B cell (primary cell): ENCODE results near the gene DRAXIN.

Experiments used
- EZH2 ChIP-seq: IDR thresholded peaks from 2 replicates; pipeline ENCODE4 v1.6.1; 2012; ENCODE audit warnings: borderline replicate concordance, low read depth, mild to moderate bottlenecking, moderate library complexity, low read length; ENCODE audit not compliant: insufficient read depth, poor library complexity, severe bottlenecking
- TF ChIP-seq, protein P1 (sequence below): fragments of 200-600 bp; IDR thresholded peaks from one replicate; pipeline ENCODE4 v1.8.0; 2022; ENCODE audit warnings: antibody characterized with exemption, mild to moderate bottlenecking

DNA sequence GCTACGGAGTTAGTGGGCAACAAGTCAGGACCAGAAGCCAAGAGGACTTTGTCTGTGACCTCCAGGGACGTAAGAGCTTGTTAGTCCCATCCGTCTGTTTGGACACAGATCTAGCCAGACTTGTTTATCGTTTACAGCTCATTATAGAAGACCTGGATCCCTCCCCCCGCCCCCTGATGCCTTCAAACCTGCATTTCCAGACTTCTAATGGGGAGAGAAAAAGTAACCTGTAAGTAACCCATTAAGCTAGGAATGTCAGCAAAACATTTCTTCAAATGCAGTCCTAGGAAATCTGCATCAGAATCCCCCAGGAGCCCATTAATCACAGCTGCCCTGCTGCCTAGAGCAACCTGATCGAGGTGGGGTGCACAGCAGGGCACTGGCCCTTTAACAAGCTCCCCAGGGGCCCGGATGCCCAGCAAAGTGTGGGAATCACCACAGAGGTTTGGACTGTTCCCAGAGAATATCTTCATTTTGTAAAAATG is 9.2 kb upstream of the DRAXIN start:
- no peak for TF ChIP-seq EZH2
- TF ChIP-seq, protein P1, sequence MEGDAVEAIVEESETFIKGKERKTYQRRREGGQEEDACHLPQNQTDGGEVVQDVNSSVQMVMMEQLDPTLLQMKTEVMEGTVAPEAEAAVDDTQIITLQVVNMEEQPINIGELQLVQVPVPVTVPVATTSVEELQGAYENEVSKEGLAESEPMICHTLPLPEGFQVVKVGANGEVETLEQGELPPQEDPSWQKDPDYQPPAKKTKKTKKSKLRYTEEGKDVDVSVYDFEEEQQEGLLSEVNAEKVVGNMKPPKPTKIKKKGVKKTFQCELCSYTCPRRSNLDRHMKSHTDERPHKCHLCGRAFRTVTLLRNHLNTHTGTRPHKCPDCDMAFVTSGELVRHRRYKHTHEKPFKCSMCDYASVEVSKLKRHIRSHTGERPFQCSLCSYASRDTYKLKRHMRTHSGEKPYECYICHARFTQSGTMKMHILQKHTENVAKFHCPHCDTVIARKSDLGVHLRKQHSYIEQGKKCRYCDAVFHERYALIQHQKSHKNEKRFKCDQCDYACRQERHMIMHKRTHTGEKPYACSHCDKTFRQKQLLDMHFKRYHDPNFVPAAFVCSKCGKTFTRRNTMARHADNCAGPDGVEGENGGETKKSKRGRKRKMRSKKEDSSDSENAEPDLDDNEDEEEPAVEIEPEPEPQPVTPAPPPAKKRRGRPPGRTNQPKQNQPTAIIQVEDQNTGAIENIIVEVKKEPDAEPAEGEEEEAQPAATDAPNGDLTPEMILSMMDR: no peak
